AG04450 (cell line): Measurements from ENCODE around the gene CBL. TPM values are rescaled to one million over a fixed set of nuclear protein-coding genes. Genes with fewer than 3 reads are reported as not detected.

ENCODE experiments used
- CTCF ChIA-PET: fragments of 300-600, 350-600 bp; formaldehyde crosslinking; extraction: SDS; loops from one replicate; lab custom pipeline; 2022; ENCODE audit warnings: antibody characterized with exemption, inconsistent platforms; lab: Charles Lee
- POLR2A ChIA-PET: fragments of 350-600 bp; formaldehyde crosslinking; extraction: SDS; loops from one replicate; lab custom pipeline; 2021; ENCODE audit warnings: antibody characterized with exemption, inconsistent platforms; lab: Yijun Ruan, JAX
- DNase-seq: peaks from one replicate; pipeline ENCODE4 v3.0.0-alpha.2; 2011; ENCODE audit warnings: low read depth, low spot score
- H3K27ac ChIP-seq: one replicate; pipeline ENCODE4 v1.5.1; 2012; ENCODE audit warnings: low read depth, low read length, control low read depth
- H3K27me3 ChIP-seq: one replicate; pipeline ENCODE4 v1.6.0; 2012; ENCODE audit warnings: low read length; ENCODE audit not compliant: control insufficient read depth, insufficient read depth
- H3K4me3 ChIP-seq: 2 replicates; pipeline ENCODE4 v1.5.1; 2011; ENCODE audit warnings: mild to moderate bottlenecking, low read depth, low read length, control low read depth
- H3K9me3 ChIP-seq: 2 replicates; pipeline ENCODE4 v1.5.1; 2012; ENCODE audit warnings: low read length; ENCODE audit not compliant: control insufficient read depth, insufficient read depth
- CTCF ChIP-seq: IDR thresholded peaks from 2 replicates; pipeline ENCODE4 v1.5.1; 2011; ENCODE audit warnings: low read depth, low read length, control low read depth, inconsistent platforms
- polyA plus RNA-seq: library from polyadenylated mRNA; depleted of rRNA; stranded (reverse); fragments of >200 nt; gene quantifications from 2 replicates; pipeline ENCODE4 v1.2.3, GENCODE V29; 2011

The CBL gene
- polyA plus RNA-seq, 1 experiment, result 24.3 TPM

- Histone ChIP-seq H3K9me3 (no peaks in the 10 kb centered on the region), H3K4me3 (no peak within 1 kb of the TSS), H3K27ac (no peak within 1 kb of the TSS), H3K27me3 (peaks cover 52% of the 10 kb centered on the region)
- ChIA-PET CTCF (no interaction called here), POLR2A (no interaction called here)
- no peak for DNase-seq
- TF ChIP-seq CTCF, result no peak
These were observed 140.5 kb downstream of the CBL start, which contains the start of gene MFRP for GRCh38 chr11:119346605-119347004. Gene MFRP, minus strand, starts transcription at chr11:119346705. Its CDS starts 192 bp downstream, at chr11:119346513.

GRCh38 chr11:119347242-119347641, 141.1 kb downstream of the CBL start:
- TF ChIP-seq CTCF, result no peak
- Histone ChIP-seq H3K4me3 (no peak overlapping the region), H3K27me3 (peaks cover 56% of the 10 kb centered on the region), H3K9me3 (no peaks in the 10 kb centered on the region), H3K27ac (no peak overlapping the region)
- DNase-seq, result no peak
- CTCF ChIA-PET, result interaction anchor here (1.3 to 2.4 kb wide), 5 partner anchors 8 to 128 kb away, joined by 3 to 31 read pairs (median 7); partner anchors contain the start of gene USP2
- POLR2A ChIA-PET, result interaction anchor here (0.6 kb wide), 1 partner anchor 122 kb away, joined by 4 read pairs; no protein-coding TSS in a partner anchor

GRCh38 chr11:119347940-119348605, 141.9 kb downstream of the CBL start:
- CTCF ChIA-PET, result interaction anchor here (1.3 to 2.4 kb wide), 5 partner anchors 9 to 127 kb away, joined by 3 to 31 read pairs (median 7); partner anchors contain the start of gene USP2
- DNase-seq, result no peak
- Histone ChIP-seq H3K9me3 (no peaks in the 10 kb centered on the region), H3K27ac (no peak overlapping the region), H3K4me3 (no peak overlapping the region), H3K27me3 (peaks cover 54% of the 10 kb centered on the region)
- POLR2A ChIA-PET, result interaction anchor here (0.9 kb wide), 1 partner anchor 10 kb away, joined by 4 read pairs; no protein-coding TSS in a partner anchor
- no peak for TF ChIP-seq CTCF

GRCh38 chr11:119350302-119350701, 144.2 kb downstream of the CBL start:
- H3K9me3 ChIP-seq, result no peaks in the 10 kb centered on the region
- CTCF ChIA-PET, result interaction anchor here (0.7 to 1.5 kb wide), 4 partner anchors 10 to 125 kb away, joined by 3 to 8 read pairs (median 7); no protein-coding TSS in a partner anchor
- no peak for TF ChIP-seq CTCF
- no peak overlapping the region for H3K27ac ChIP-seq
- no peak for DNase-seq
- no peak overlapping the region for H3K4me3 ChIP-seq
- POLR2A ChIA-PET, result no interaction called here
- peaks cover 43% of the 10 kb centered on the region for H3K27me3 ChIP-seq

- DNase-seq, result no peak
- Histone ChIP-seq H3K27me3 (peaks cover 45% of the 10 kb centered on the region), H3K27ac (no peak overlapping the region), H3K4me3 (no peak overlapping the region), H3K9me3 (no peaks in the 10 kb centered on the region)
- CTCF ChIA-PET, result interaction anchor here (0.6 to 1.5 kb wide), 4 partner anchors 11 to 124 kb away, joined by 3 to 8 read pairs (median 7); no protein-coding TSS in a partner anchor
- no peak for TF ChIP-seq CTCF
- POLR2A ChIA-PET, result no interaction called here
These were observed 145.1 kb downstream of the CBL start for GRCh38 chr11:119351232-119351631.
